Fibroblast of the aortic adventitia (primary cell): ENCODE results near the gene GRIA1. TPM values are rescaled to one million over a fixed set of nuclear protein-coding genes. Genes with fewer than 3 reads are reported as not detected.
A peak's percentile ranks its signal among the peaks of the same experiment; 100 is the strongest.

Experiments used
- DNase-seq: peaks from one replicate; pipeline ENCODE4 v3.0.0-alpha.2; 2010; ENCODE audit warnings: low read depth
- H3K4me3 ChIP-seq: 2 replicates; pipeline ENCODE4 v1.5.1; 2011; ENCODE audit warnings: low read depth, mild to moderate bottlenecking, control low read depth, low read length, moderate library complexity
- total RNA-seq: library from RNA; depleted of rRNA; stranded (reverse); fragments of >200 nt; gene quantifications from 2 replicates; pipeline ENCODE4 v1.2.3, GENCODE V29; 2012; ENCODE audit warnings: low replicate concordance
- TF ChIP-seq, protein P1 (sequence below): IDR thresholded peaks from 2 replicates; pipeline ENCODE4 v1.5.1; 2011; ENCODE audit warnings: mild to moderate bottlenecking, low read length, control low read depth, inconsistent platforms; ENCODE audit not compliant: insufficient read depth

GRIA1 gene
- total RNA-seq, 1 donor, result 1.2 TPM

- TF ChIP-seq, protein P1, sequence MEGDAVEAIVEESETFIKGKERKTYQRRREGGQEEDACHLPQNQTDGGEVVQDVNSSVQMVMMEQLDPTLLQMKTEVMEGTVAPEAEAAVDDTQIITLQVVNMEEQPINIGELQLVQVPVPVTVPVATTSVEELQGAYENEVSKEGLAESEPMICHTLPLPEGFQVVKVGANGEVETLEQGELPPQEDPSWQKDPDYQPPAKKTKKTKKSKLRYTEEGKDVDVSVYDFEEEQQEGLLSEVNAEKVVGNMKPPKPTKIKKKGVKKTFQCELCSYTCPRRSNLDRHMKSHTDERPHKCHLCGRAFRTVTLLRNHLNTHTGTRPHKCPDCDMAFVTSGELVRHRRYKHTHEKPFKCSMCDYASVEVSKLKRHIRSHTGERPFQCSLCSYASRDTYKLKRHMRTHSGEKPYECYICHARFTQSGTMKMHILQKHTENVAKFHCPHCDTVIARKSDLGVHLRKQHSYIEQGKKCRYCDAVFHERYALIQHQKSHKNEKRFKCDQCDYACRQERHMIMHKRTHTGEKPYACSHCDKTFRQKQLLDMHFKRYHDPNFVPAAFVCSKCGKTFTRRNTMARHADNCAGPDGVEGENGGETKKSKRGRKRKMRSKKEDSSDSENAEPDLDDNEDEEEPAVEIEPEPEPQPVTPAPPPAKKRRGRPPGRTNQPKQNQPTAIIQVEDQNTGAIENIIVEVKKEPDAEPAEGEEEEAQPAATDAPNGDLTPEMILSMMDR, result no peak
- no peak for DNase-seq
- no peak overlapping the region for H3K4me3 ChIP-seq
These were observed 146.4 kb downstream of the GRIA1 start for GRCh38 chr5:153636670-153637451.

GRCh38 chr5:153640293-153640692 is 149.8 kb downstream of the GRIA1 start:
- TF ChIP-seq, protein P1, result no peak
- DNase-seq, result no peak
- no peak overlapping the region for H3K4me3 ChIP-seq

- DNase-seq, result peak; percentile 47
- H3K4me3 ChIP-seq, result no peak overlapping the region
- TF ChIP-seq, protein P1, result no peak
These were observed 150.8 kb downstream of the GRIA1 start for GRCh38 chr5:153641183-153641688.

DNA sequence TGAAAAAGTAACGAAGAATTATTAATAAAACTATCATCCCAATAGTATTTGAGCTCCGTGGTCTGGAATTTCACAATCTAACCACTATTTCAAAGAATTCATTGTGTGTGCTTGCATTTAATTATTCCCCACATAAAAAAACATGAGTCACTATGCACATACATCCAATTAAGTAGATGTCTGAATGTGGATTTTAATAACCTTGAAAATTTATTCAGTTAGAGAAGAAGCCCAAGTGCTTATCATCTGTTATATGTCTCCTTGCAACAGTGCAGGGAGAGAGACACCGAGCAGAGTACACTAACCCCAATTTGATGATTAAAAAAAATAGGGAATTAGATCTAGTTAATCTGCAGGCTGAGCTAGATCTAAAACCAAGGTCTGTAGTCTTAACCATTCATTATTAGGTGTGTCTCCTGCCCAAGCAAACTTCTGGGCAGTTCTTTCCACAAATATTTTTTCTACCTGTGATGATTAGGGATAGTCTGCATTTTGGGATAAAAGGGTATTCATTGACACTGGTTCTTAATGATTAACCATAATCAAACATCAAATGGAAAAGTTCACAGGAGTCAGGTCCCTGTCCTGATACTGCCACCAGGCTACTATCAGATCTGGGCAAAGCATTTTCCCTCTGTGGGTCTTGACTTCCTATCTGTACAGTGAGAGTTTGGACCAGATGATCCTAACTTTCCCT is 164.2 kb downstream of the GRIA1 start:
- no peak overlapping the region for H3K4me3 ChIP-seq
- TF ChIP-seq, protein P1, result no peak
- peak; percentile 8 for DNase-seq

DNA sequence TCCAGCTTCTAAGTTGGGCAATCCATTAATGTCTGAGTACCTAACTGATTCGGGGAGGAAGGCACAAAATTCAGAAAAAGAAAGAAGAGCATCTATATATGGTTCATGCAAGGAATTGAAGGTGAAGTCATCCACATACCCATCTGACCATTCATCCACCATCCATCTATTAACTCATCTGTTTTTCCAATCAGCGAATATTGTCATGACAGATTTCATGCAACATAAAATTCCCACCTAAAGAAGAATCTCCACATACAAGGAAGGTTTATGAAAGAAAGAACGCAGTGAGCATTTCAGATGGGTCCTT is 164.7 kb downstream of the GRIA1 start:
- no peak overlapping the region for H3K4me3 ChIP-seq
- no peak for DNase-seq
- TF ChIP-seq, protein P1, result no peak

DNA sequence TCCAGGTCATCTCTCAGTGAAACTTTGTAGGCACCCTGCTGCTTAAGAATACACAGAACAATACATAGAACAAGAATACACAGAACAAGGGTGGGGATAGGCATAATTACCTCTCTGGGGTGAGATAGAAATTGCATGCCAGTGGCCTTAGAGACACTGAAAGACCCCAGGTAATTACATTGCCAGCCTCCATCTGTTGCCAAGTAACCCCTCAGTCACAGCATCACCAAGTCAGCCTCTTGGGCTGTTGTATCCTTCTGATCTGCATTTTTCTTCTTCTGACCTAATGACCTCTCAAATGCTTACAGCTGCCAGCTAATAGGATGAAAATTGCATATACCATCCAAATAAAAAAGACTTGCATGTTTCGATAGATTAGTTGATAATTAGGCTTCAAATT is 167.7 kb downstream of the GRIA1 start:
- H3K4me3 ChIP-seq, result no peak overlapping the region
- DNase-seq, result no peak
- TF ChIP-seq, protein P1, result no peak
